HCT116 (cell line): ENCODE measurements around the gene PCBP3. TPM values are rescaled to one million over a fixed set of nuclear protein-coding genes. Genes with fewer than 3 reads are reported as not detected.

Source experiments
- ATAC-seq: fragments of 200-7000 bp; cut with Tn5 transposase; 2 replicates; pipeline ENCODE4 v1.9.1; 2020; ENCODE audit warnings: mild to moderate bottlenecking, moderate library complexity
- BruUV-seq: library from RNA; stranded (reverse); fragments of 400-500 nt; replicated peaks from 2 replicates; lab custom pipeline; 2021; lab: Mats Ljungman, UMichigan
- CTCF ChIA-PET: fragments of 300-600 bp; sonication (Branson Sonifier 250); formaldehyde crosslinking; loops from one replicate; lab custom pipeline; 2021; ENCODE audit warnings: antibody characterized with exemption; lab: Charles Lee
- POLR2A ChIA-PET: fragments of 300-600, 350-600 bp; sonication (Branson Sonifier 250); formaldehyde crosslinking; loops from one replicate; lab custom pipeline; 2021; ENCODE audit warnings: antibody characterized with exemption; lab: Charles Lee
- RAD21 ChIA-PET, 2 experiments: fragments of 300-600 bp; sonication (Branson Sonifier 250); formaldehyde crosslinking; loops; one replicate each; lab custom pipeline; 2023; ENCODE audit warnings: low total read pairs in 2 of 2; ENCODE audit not compliant: uncharacterized antibody in 2 of 2, unreplicated experiment in 2 of 2, low non-redundant PET in 1 of 2; lab: Charles Lee
- DNase-seq: peaks from one replicate; pipeline ENCODE4 v3.0.0-alpha.2; 2010; ENCODE audit warnings: low read depth, low spot score
- H2AFZ ChIP-seq: fragments of 200-600 bp; shearing (Covaris generic), sonication (generic); 2 replicates; pipeline ENCODE4 v1.6.1; 2017; ENCODE audit warnings: low read depth, mixed run types, mixed read lengths, antibody characterized with exemption, low read length; ENCODE audit not compliant: poor library complexity, severe bottlenecking
- H3K27ac ChIP-seq: 2 replicates; pipeline ENCODE4 v1.5.1; 2012; ENCODE audit warnings: low read depth, low read length
- H3K27me3 ChIP-seq: fragments of 200-600 bp; sonication (generic); 2 replicates; pipeline ENCODE4 v1.6.1; 2016; ENCODE audit warnings: mixed run types, low read length, mixed read lengths; ENCODE audit not compliant: insufficient read depth
- H3K36me3 ChIP-seq, 2 experiments: fragments of 200-500 bp in 1 of 2; fragments of 200-600 bp in 1 of 2; sonication (Bioruptor generic) in 1 of 2; sonication (generic) in 1 of 2; 2 replicates each; pipeline versions ENCODE4 v1.5.1 to v1.6.1; 2014 to 2016; ENCODE audit warnings: low read length in 2 of 2, inconsistent platforms in 1 of 2, mixed read lengths in 1 of 2, mixed run types in 1 of 2; ENCODE audit not compliant: insufficient read depth in 2 of 2, control insufficient read depth in 1 of 2
- H3K4me1 ChIP-seq, 2 experiments: fragments of 200-600 bp in 1 of 2; sonication (generic) in 1 of 2; 2 replicates each; pipeline versions ENCODE4 v1.5.1 to v1.6.1; 2012 to 2017; ENCODE audit warnings: low read length in 2 of 2, inconsistent platforms in 1 of 2, mild to moderate bottlenecking in 1 of 2, mixed read lengths in 1 of 2, mixed run types in 1 of 2, moderate library complexity in 1 of 2; ENCODE audit not compliant: insufficient read depth in 2 of 2, control insufficient read depth in 1 of 2
- H3K4me2 ChIP-seq: fragments of 200-600 bp; sonication (generic); 2 replicates; pipeline ENCODE4 v1.6.1; 2017; ENCODE audit warnings: mixed run types, low read length, mixed read lengths
- H3K4me3 ChIP-seq, 2 experiments: fragments of 200-600 bp in 1 of 2; sonication (generic) in 1 of 2; replicated peaks in 1 of 2; 2 replicates each; pipeline ENCODE4 v1.5.1; 2011 to 2016; ENCODE audit warnings: low read length in 2 of 2, control low read depth in 1 of 2, low read depth in 1 of 2, mild to moderate bottlenecking in 1 of 2, mixed read lengths in 1 of 2, mixed run types in 1 of 2
- H3K79me2 ChIP-seq: fragments of 200-600 bp; sonication (generic); 2 replicates; pipeline ENCODE4 v1.6.1; 2017; ENCODE audit warnings: mild to moderate bottlenecking, mixed run types, low read length, moderate library complexity, mixed read lengths; ENCODE audit not compliant: insufficient read depth
- H3K9ac ChIP-seq: fragments of 200-600 bp; sonication (generic); 2 replicates; pipeline ENCODE4 v1.6.1; 2016; ENCODE audit warnings: low read length, mixed read lengths
- H3K9me2 ChIP-seq: fragments of 200-600 bp; sonication (generic), shearing (Covaris generic); 2 replicates; pipeline ENCODE4 v1.6.1; 2017; ENCODE audit warnings: mixed run types, mild to moderate bottlenecking, moderate library complexity; ENCODE audit not compliant: insufficient read depth
- H3K9me3 ChIP-seq, 2 experiments: fragments of 200-500 bp in 1 of 2; fragments of 200-600 bp in 1 of 2; sonication (Bioruptor generic) in 1 of 2; sonication (generic) in 1 of 2; 2 replicates each; pipeline ENCODE4 v1.6.1; 2014 to 2017; ENCODE audit warnings: low read length in 2 of 2, mixed read lengths in 2 of 2, inconsistent platforms in 1 of 2, low read depth in 1 of 2, mild to moderate bottlenecking in 1 of 2, mixed run types in 1 of 2, moderate library complexity in 1 of 2; ENCODE audit not compliant: control insufficient read depth in 1 of 2, insufficient read depth in 1 of 2
- H4K20me1 ChIP-seq: fragments of 200-600 bp; sonication (generic), shearing (Covaris generic); 2 replicates; pipeline ENCODE4 v1.6.1; 2017; ENCODE audit warnings: mixed run types, mild to moderate bottlenecking, moderate library complexity; ENCODE audit not compliant: insufficient read depth
- ATF3 ChIP-seq: IDR thresholded peaks from 2 replicates; pipeline ENCODE4 v1.6.1; 2012
- EGR1 ChIP-seq: IDR thresholded peaks from 2 replicates; pipeline ENCODE4 v1.6.1; 2012; ENCODE audit warnings: low read depth
- FOSL1 ChIP-seq: IDR thresholded peaks from 2 replicates; pipeline ENCODE4 v1.6.1; 2012; ENCODE audit warnings: low read depth
- JUND ChIP-seq: IDR thresholded peaks from 2 replicates; pipeline ENCODE4 v1.6.1; 2012
- POLR2AphosphoS5 ChIP-seq: IDR thresholded peaks from 2 replicates; pipeline ENCODE4 v1.6.1; 2011; ENCODE audit warnings: mild to moderate bottlenecking, low read depth, low read length, moderate library complexity
- TCF7L2 ChIP-seq: IDR thresholded peaks from 2 replicates; pipeline ENCODE4 v1.7.0; 2011; ENCODE audit warnings: borderline replicate concordance, inconsistent platforms; ENCODE audit not compliant: insufficient read depth, insufficient read length; ENCODE audit errors: extremely low read depth
- ZNF274 ChIP-seq: fragments of 200-500 bp; sonication (Bioruptor generic); IDR thresholded peaks from 2 replicates; pipeline ENCODE4 v1.6.1; 2014; ENCODE audit warnings: mild to moderate bottlenecking, low read depth, low read length, inconsistent platforms
- intact Hi-C: fragments of 100-400 bp; cut with micrococcal nuclease; formaldehyde crosslinking; loops from 2 replicates; pipeline ENCODE4 v1.10.0; 2022
- total RNA-seq: library from RNA; stranded (reverse); gene quantifications from one replicate; pipeline ENCODE4 v1.2.1, GENCODE V29; 2021; ENCODE audit not compliant: unreplicated experiment

Gene PCBP3
- total RNA-seq, 1 experiment from 2014 or later: 3.1 TPM

- TF ChIP-seq ATF3 (no peak), TCF7L2 (no peak), FOSL1 (no peak), POLR2AphosphoS5 (no peak)
Observed at GRCh38 chr21:45965084-45965809, 321.7 kb downstream of the PCBP3 start (continued).

- no peaks in the 10 kb centered on the region for H3K9me3 ChIP-seq
- ChIA-PET RAD21 (no interaction called here), CTCF (no interaction called here), POLR2A (no interaction called here)
- no peak for ATAC-seq
- intact Hi-C loops: no loop called here
- H3K4me1 ChIP-seq: peaks cover 0 to 3% of the 10 kb centered on the region in 2 experiments; a peak in 1 of 4 replicates
- no peaks in the 10 kb centered on the region for H4K20me1 ChIP-seq
- no peak overlapping the region for H2AFZ ChIP-seq
- H3K9ac ChIP-seq: no peak overlapping the region; the same call in 1 of the 2 replicates
- BruUV-seq: no TSS peak
- no peak for TF ChIP-seq JUND
- TF ChIP-seq FOSL1: no peak
- TF ChIP-seq ZNF274: no peak
- no peak for TF ChIP-seq POLR2AphosphoS5
- no peak for TF ChIP-seq EGR1
- no peaks in the 10 kb centered on the region for H3K36me3 ChIP-seq
- H3K79me2 ChIP-seq: no peaks in the 10 kb centered on the region
- H3K4me3 ChIP-seq: no peak overlapping the region
- H3K4me2 ChIP-seq: no peak overlapping the region
- H3K27me3 ChIP-seq: no peaks in the 10 kb centered on the region
- no peaks in the 10 kb centered on the region for H3K9me2 ChIP-seq
- no peak overlapping the region for H3K27ac ChIP-seq
- DNase-seq: no peak
Observed at GRCh38 chr21:45966791-45967394, 323.4 kb downstream of the PCBP3 start.
